Stomach (tissue), 4 donors: ENCODE measurements around the gene COL10A1.

Experiments
- EP300 ChIP-seq: sonication (generic); formaldehyde crosslinking; IDR thresholded peaks from one replicate; pipeline ENCODE4 v1.6.1; 2017; ENCODE audit warnings: antibody characterized with exemption
- POLR2A ChIP-seq, 4 donors: fragments of 450-650 bp; IDR thresholded peaks; one replicate each; pipeline ENCODE4 v1.6.1; 2016; ENCODE audit warnings: antibody characterized with exemption in 4 of 4, control low read depth in 2 of 4, mild to moderate bottlenecking in 1 of 4, moderate library complexity in 1 of 4
- POLR2AphosphoS5 ChIP-seq, 3 donors: sonication (generic); formaldehyde crosslinking; IDR thresholded peaks; one replicate each; pipeline ENCODE4 v1.6.1; 2016; ENCODE audit warnings: antibody characterized with exemption in 3 of 3
- TF ChIP-seq, protein P1 (sequence below), 7 experiments: fragments of 450-650 bp in 4 of 7; fragments of 200-600 bp in 3 of 7; sonication (generic) in 3 of 7; IDR thresholded peaks; one replicate each; pipeline ENCODE4 v1.5.1; 2016 to 2019; ENCODE audit warnings: antibody characterized with exemption in 7 of 7, control low read depth in 2 of 7, mild to moderate bottlenecking in 1 of 7

GRCh38 chr6:116127771-116128493 lies 2.0 kb upstream of the COL10A1 start:
- no peak for TF ChIP-seq POLR2AphosphoS5 (IDR thresholded peaks at IDR 0.05)
- TF ChIP-seq, protein P1, sequence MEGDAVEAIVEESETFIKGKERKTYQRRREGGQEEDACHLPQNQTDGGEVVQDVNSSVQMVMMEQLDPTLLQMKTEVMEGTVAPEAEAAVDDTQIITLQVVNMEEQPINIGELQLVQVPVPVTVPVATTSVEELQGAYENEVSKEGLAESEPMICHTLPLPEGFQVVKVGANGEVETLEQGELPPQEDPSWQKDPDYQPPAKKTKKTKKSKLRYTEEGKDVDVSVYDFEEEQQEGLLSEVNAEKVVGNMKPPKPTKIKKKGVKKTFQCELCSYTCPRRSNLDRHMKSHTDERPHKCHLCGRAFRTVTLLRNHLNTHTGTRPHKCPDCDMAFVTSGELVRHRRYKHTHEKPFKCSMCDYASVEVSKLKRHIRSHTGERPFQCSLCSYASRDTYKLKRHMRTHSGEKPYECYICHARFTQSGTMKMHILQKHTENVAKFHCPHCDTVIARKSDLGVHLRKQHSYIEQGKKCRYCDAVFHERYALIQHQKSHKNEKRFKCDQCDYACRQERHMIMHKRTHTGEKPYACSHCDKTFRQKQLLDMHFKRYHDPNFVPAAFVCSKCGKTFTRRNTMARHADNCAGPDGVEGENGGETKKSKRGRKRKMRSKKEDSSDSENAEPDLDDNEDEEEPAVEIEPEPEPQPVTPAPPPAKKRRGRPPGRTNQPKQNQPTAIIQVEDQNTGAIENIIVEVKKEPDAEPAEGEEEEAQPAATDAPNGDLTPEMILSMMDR (IDR thresholded peaks at IDR 0.05), result no peak
- no peak for TF ChIP-seq POLR2A (IDR thresholded peaks at IDR 0.05)
- TF ChIP-seq EP300, result no peak
